Progenitor cell of endocrine pancreas (in vitro differentiated cells): ENCODE measurements around the gene LMNTD1. TPM values are rescaled to one million over a fixed set of nuclear protein-coding genes. Genes with fewer than 3 reads are reported as not detected.

Experiments
- DNase-seq: peaks from one replicate; pipeline ENCODE4 v3.0.0; 2021; ENCODE audit warnings: low spot score; ENCODE audit not compliant: unreplicated experiment
- H3K27ac Mint-ChIP-seq: 2 replicates; pipeline ENCODE4 v1.8.0; 2021; ENCODE audit warnings: mild to moderate bottlenecking, moderate library complexity, mixed read lengths
- H3K27me3 Mint-ChIP-seq: 2 replicates; pipeline ENCODE4 v1.8.0; 2021; ENCODE audit warnings: mixed read lengths
- H3K36me3 Mint-ChIP-seq: 2 replicates; pipeline ENCODE4 v1.8.0; 2022; ENCODE audit warnings: mixed read lengths; ENCODE audit not compliant: insufficient read depth
- H3K4me1 Mint-ChIP-seq: 2 replicates; pipeline ENCODE4 v1.8.0; 2021; ENCODE audit warnings: low read depth, mixed read lengths
- H3K4me3 Mint-ChIP-seq: 2 replicates; pipeline ENCODE4 v1.8.0; 2021; ENCODE audit warnings: low read depth, mild to moderate bottlenecking, moderate library complexity, mixed read lengths
- H3K9me3 Mint-ChIP-seq: 2 replicates; pipeline ENCODE4 v1.8.0; 2021; ENCODE audit warnings: low read depth, mixed read lengths
- total RNA-seq: library from RNA; stranded (reverse); gene quantifications from 2 replicates; pipeline ENCODE4 v1.2.1, GENCODE V29; 2021
- TF ChIP-seq, protein P1 (sequence below): fragments of 200-600 bp; sonication (generic); IDR thresholded peaks from one replicate; pipeline ENCODE4 v1.5.0; 2021; ENCODE audit warnings: antibody characterized with exemption, mild to moderate bottlenecking; ENCODE audit not compliant: unreplicated experiment

The LMNTD1 gene
- total RNA-seq, 1 donor from 2014 or later, result not detected

DNA sequence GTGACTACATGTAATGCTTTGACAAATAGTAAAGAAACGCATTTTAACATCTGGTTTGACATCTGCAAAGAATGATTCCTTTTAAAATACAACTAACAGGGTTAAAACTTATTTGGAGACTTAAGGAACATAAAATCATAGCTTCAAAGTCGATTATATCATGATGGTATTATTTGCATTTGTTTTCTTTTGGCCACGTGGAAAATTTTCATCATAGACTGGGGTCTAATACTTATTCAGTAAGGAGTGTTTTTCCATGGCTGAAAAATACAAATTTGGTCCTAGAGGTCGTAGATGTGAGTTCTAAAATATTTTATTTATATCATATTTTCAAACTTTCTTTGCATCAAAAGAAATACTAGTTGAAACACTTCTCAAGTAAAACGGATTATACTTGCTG, 31.5 kb upstream of the LMNTD1 start:
- DNase-seq, result no peak
- Mint-ChIP-seq H3K27me3 (no peaks in the 10 kb centered on the region), H3K36me3 (no peaks in the 10 kb centered on the region), H3K4me1 (no peaks in the 10 kb centered on the region), H3K27ac (no peak overlapping the region), H3K9me3 (peaks cover 3% of the 10 kb centered on the region), H3K4me3 (no peak overlapping the region)
- TF ChIP-seq, protein P1, sequence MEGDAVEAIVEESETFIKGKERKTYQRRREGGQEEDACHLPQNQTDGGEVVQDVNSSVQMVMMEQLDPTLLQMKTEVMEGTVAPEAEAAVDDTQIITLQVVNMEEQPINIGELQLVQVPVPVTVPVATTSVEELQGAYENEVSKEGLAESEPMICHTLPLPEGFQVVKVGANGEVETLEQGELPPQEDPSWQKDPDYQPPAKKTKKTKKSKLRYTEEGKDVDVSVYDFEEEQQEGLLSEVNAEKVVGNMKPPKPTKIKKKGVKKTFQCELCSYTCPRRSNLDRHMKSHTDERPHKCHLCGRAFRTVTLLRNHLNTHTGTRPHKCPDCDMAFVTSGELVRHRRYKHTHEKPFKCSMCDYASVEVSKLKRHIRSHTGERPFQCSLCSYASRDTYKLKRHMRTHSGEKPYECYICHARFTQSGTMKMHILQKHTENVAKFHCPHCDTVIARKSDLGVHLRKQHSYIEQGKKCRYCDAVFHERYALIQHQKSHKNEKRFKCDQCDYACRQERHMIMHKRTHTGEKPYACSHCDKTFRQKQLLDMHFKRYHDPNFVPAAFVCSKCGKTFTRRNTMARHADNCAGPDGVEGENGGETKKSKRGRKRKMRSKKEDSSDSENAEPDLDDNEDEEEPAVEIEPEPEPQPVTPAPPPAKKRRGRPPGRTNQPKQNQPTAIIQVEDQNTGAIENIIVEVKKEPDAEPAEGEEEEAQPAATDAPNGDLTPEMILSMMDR, result no peak

DNA sequence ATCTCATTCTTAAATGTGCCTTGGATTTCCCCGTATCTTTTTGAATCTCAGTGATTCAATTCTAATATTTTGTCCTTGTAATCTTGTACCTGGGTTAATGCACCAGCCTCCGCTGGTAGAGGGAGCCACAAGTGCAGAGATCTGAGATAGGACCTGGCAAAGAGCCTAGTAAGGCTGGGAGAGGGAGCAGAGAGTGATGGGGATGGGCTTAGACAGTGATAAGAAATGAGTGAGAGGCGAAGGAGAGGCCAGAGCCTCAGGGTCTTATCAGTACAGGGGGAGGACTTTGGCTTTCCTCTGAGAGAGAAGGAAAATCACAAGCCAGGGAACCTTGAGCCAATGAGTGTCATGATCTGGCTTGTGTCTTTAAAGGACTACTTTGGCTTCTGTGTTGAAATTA, 30.5 kb upstream of the LMNTD1 start:
- Mint-ChIP-seq H3K27me3 (no peaks in the 10 kb centered on the region), H3K4me3 (no peak overlapping the region), H3K9me3 (peaks cover 3% of the 10 kb centered on the region), H3K36me3 (no peaks in the 10 kb centered on the region), H3K27ac (no peak overlapping the region), H3K4me1 (no peaks in the 10 kb centered on the region)
- TF ChIP-seq, protein P1, result no peak
- DNase-seq, result no peak

DNA sequence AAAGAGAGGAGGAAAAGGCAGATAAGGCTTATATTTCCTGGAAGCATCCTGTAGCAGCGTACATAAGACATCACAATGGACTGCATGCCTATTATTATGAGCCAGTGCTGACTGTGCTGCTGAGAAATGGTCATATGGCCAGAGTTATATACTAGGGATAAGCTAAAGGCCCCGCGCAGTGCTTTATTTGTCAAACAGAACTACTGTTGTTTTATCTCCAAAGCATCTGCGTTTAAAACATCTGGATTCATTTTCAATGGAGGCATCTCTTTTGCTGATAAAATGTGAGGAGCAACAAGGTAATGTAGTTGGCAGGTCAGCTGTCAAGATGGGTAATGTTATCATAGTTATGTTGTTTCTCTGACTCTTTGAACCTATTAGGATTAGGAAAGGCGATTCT, 28.0 kb upstream of the LMNTD1 start:
- Mint-ChIP-seq H3K9me3 (peaks cover 5% of the 10 kb centered on the region), H3K27ac (no peak overlapping the region), H3K27me3 (no peaks in the 10 kb centered on the region), H3K4me3 (no peak overlapping the region), H3K4me1 (no peaks in the 10 kb centered on the region), H3K36me3 (no peaks in the 10 kb centered on the region)
- no peak for DNase-seq
- TF ChIP-seq, protein P1, result no peak

DNA sequence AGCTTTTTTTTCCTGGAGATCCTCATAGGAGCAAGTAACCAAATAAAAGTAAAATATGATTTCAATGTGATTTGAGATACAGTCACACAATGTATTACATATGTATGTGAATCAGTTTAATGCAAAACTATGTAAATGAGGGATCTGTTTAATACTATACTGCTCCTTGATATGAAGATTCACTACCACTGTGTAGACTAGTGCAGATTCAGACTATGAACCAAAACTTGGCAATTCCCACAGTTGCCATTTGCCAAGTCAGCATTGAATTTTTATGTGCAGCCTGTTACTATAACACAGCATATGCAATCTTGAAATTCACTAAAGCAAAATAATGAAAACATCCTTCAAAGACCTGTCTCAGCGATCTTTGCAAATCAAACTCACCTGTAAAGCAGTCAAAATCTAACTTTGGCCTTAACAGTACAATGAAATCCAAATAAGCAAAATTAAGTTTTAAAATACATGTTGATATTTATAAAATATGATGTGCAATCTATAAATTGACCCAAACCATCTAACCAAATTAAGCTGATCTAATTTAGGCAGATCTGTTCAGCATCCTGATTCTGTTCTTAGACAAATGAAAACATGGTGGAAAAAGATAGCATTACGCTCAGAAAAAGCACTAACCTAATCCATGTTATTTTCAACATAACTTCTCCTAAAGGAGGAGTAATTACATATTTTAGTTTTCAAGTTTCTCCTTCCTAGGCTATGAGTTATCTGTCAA, 25.5 kb upstream of the LMNTD1 start:
- Mint-ChIP-seq H3K27me3 (no peaks in the 10 kb centered on the region), H3K9me3 (peaks cover 5% of the 10 kb centered on the region), H3K27ac (no peak overlapping the region), H3K4me1 (no peaks in the 10 kb centered on the region), H3K4me3 (no peak overlapping the region), H3K36me3 (no peaks in the 10 kb centered on the region)
- no peak for DNase-seq
- TF ChIP-seq, protein P1, result no peak

DNA sequence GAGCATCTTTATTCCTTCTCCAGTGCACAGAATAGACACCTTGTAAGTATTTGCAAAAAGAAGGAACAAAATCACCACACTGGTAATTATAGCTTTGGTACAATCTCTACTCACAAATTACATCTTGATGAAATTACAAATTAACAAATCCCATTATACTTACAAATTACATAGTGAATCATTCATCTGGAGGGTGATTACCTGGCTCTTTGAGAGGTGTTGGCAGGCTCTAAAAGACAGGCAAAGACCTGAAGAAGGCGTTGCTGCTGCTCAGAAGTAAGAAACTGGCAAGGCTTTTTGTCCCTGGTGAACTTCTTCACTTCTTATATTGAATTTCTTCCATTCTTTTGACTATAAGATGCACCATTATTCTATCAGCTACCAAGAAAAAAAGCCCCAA, 21.7 kb upstream of the LMNTD1 start:
- H3K4me3 Mint-ChIP-seq, result no peak overlapping the region
- no peaks in the 10 kb centered on the region for H3K4me1 Mint-ChIP-seq
- no peak for DNase-seq
- H3K36me3 Mint-ChIP-seq, result no peaks in the 10 kb centered on the region
- H3K27ac Mint-ChIP-seq, result no peak overlapping the region
- peaks cover 5% of the 10 kb centered on the region for H3K9me3 Mint-ChIP-seq
- TF ChIP-seq, protein P1, result no peak
- H3K27me3 Mint-ChIP-seq, result no peaks in the 10 kb centered on the region
